Retinal pigment epithelial cell (primary cell): Measurements from ENCODE around the gene NCKAP5.

Experiments used
- DNase-seq: peaks from one replicate; pipeline ENCODE4 v3.0.0-alpha.2; 2010; ENCODE audit warnings: low read depth
- H3K4me3 ChIP-seq: 2 replicates; pipeline ENCODE4 v1.5.1; 2011; ENCODE audit warnings: mild to moderate bottlenecking, low read length, control low read depth, moderate library complexity
- TF ChIP-seq, protein P1 (sequence below): conservative IDR thresholded peaks from 2 replicates; pipeline ENCODE4 v1.5.1; 2011; ENCODE audit warnings: low read depth, low read length, control low read depth, inconsistent platforms

The NCKAP5 gene

DNA sequence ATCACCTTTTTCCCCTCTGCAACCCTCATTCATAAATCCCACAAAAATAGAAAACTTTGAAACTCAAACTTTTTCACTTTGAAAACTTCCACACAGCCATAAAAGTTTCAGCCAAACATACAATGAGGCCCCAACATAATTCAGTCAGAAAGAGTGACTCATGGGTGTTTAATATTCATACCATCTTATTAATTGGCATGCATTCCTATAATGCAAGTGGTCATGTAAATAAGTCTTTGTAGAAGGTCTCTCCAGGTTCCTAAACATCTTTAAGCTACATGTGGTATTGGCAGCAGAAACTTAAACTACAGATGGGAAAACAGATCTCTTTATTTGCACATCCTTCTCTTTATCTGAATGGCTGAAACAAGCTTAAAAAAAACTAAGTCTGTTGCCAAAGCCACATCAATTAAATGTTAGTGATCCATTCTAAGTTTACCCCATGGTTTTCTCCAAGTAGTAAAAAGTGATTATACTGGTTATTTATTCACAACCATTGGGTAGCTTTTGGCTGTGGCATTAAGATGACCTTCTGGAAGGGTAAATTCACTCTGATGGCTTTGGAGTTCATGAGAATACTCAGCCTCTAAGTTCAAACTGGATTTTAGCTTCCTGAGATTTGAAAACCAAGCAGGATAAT is 828.1 kb downstream of the NCKAP5 start:
- TF ChIP-seq, protein P1, sequence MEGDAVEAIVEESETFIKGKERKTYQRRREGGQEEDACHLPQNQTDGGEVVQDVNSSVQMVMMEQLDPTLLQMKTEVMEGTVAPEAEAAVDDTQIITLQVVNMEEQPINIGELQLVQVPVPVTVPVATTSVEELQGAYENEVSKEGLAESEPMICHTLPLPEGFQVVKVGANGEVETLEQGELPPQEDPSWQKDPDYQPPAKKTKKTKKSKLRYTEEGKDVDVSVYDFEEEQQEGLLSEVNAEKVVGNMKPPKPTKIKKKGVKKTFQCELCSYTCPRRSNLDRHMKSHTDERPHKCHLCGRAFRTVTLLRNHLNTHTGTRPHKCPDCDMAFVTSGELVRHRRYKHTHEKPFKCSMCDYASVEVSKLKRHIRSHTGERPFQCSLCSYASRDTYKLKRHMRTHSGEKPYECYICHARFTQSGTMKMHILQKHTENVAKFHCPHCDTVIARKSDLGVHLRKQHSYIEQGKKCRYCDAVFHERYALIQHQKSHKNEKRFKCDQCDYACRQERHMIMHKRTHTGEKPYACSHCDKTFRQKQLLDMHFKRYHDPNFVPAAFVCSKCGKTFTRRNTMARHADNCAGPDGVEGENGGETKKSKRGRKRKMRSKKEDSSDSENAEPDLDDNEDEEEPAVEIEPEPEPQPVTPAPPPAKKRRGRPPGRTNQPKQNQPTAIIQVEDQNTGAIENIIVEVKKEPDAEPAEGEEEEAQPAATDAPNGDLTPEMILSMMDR: no peak
- no peak overlapping the region for H3K4me3 ChIP-seq
- DNase-seq: no peak

DNA sequence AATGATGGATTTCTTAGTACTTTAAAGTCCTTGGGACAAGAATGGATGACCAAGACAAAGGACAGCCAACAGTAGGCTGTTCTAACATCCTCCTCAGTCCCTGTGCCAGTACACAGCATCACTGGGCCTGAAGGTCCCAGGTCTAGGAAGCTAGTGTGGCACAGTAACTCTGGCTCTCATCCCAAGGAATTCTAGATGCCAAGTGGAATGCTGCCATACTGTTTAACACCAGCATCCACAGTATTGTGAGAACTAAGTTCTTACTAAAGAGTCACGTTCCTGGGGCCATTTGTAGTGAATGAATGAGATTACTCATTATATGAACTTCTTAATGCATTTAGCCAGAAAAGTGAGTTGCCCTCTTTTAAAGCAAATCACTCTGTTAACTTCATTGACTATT is 830.0 kb downstream of the NCKAP5 start:
- TF ChIP-seq, protein P1: no peak
- H3K4me3 ChIP-seq: no peak overlapping the region
- no peak for DNase-seq

DNA sequence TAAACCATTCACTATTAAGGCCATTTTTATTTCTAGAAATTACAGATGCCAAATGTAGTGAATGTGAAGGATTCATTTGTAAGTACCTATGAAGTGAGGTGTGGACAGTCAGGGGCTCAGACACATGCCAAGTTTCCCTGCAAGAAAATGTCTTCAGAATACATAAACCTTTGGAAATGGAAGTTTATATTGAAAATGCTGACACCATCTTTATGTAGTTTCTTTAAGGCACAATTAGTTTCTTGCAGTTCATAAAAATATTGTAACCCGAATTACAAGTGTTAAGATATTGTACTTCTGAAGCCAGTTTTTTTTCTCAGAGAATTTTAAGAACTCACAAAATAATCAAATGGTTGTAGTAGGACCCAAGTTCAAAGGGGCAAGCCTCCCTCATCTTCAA is 832.2 kb downstream of the NCKAP5 start:
- H3K4me3 ChIP-seq: no peak overlapping the region
- TF ChIP-seq, protein P1: no peak
- DNase-seq: no peak

DNA sequence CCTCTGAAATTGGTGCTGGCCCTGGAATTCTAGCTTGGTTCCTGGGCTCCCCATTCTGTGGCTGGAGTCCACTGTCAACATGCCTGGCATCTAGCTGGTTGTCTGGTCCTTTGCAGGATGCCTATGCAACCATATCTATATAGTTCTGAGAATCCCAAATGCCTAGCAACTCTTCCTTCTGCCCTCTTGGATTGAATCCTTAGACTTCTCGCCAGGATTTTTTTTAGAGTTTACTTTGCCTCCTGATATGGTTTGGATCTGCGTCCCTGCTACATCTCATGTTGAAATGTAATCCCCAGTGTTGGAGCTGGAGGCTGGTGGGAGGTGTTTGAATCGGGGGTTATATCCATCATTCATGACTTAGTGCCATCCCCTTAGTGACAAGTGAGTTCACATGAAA is 833.3 kb downstream of the NCKAP5 start:
- no peak for DNase-seq
- TF ChIP-seq, protein P1: no peak
- no peak overlapping the region for H3K4me3 ChIP-seq

DNA sequence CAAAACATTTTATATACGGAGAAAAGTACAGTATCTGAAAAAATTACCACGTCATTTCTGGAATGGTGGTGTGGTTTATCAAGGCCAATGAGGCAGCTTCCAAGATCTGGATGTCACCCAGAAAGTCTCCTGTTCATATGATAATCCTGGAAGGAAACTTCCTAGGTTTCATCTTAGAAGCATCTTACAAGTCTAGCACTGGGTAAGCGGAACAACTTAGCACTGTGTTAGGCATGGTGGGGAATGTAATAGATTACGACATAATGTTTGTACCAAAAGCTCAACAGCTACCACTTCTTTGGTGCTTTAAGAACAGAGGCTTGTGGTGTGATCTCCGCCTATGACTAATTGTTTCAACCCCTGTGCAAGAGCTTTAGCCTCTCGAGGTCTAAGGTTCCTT is 835.2 kb downstream of the NCKAP5 start:
- DNase-seq: peak; percentile 79

DNA sequence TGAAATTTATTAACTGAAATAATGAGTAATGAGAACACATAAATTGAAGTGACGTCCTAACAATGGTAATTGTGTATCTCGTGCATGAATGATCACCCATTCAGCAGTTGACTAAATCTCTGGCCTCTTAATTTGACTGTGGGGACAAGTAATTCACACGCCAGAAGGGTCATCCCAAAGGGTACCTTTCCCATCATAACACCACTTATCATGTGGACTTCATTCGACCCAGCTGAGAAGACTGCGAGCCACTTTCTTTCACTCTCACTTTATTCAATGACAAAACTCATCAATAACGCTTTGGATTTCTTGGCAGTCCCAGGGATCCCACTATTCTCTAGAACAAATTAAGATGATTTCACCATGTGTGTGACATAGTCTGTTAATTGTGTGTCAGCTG is 835.6 kb downstream of the NCKAP5 start:
- TF ChIP-seq, protein P1: no peak
- DNase-seq: no peak
- no peak overlapping the region for H3K4me3 ChIP-seq

More for the DNA sequence above, 835.2 kb downstream of the NCKAP5 start:
- H3K4me3 ChIP-seq: no peak overlapping the region
- TF ChIP-seq, protein P1: no peak

DNA sequence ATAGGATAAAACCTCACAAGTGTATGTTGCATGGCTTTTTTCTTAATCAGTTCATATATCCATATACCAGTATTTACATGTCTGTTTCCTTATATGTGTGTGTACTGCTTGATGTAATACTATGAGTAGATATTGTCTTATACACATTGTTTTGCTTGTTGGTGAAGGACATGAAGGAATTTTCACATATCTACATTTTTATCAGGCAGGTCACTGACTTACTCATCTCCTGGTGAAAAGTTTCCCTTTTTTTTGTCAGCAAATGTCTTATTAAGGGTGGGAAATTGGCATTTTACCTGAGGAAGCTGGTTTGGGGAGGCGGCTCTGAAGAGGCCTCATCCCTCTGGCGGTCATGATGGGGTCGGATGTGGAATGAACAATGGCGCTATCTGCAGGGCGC is 836.8 kb downstream of the NCKAP5 start:
- no peak for DNase-seq
- H3K4me3 ChIP-seq: no peak overlapping the region
- TF ChIP-seq, protein P1: no peak
